Mucosa of gallbladder (tissue), 1 donor: Measurements from ENCODE around the gene HOXB3. TPM values are rescaled to one million over a fixed set of nuclear protein-coding genes. Genes with fewer than 3 reads are reported as not detected.

Experiments
- DNase-seq: peaks from one replicate; pipeline ENCODE4 v3.0.0-alpha.2; 2020; ENCODE audit warnings: low spot score
- total RNA-seq: library from RNA; stranded (reverse); gene quantifications from one replicate; pipeline ENCODE4 v1.2.1, GENCODE V29; 2021
- donor health status: DM: no; HTN: no; CAD: no.

Gene HOXB3
- total RNA-seq, 1 donor from 2014 or later = 17.2 TPM

- DNase-seq = no peak
Measured at GRCh38 chr17:48612456-48612853, 22.4 kb upstream of the HOXB3 start.

DNA sequence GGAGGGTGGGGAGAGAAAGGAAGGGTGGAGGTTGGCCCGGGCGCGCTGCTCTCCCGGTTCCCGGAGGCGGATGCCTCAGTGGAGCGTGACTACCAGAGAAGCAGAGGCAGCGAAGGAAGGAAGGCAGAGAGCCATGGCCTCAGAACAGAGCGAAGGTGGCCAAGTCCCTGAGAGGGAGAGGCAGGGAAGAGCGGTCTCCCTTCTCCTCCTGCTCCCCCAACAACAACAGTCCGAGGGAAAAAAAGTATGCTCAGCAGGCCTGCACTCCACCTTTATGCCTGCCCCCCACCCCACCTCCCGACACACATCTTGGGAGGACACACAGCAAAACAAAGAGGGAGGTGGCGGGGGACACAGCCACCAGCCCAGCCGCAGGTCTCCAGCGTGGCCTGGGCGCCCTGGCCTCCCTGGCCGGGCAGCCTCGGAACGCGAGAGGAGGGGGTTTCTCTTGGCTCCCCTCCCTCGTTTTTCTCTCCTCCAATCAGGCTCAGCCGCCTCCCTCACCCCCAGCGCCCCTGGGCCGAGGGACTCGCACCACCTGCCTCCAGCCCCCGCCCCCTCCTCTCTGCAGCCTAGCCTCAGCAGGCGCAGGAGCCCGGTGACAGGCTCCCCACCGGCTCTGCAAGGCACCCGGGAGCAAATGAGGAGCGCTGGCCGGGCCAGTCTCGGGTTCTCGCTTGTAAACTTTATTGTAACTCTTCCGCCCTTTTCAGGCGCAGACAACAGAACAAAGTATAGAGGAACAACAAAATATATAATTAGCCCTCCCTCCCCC lies 21.8 kb upstream of the HOXB3 start:
- no peak for DNase-seq

- DNase-seq = no peak
Measured at GRCh38 chr17:48611213-48611612, 21.2 kb upstream of the HOXB3 start.

DNA sequence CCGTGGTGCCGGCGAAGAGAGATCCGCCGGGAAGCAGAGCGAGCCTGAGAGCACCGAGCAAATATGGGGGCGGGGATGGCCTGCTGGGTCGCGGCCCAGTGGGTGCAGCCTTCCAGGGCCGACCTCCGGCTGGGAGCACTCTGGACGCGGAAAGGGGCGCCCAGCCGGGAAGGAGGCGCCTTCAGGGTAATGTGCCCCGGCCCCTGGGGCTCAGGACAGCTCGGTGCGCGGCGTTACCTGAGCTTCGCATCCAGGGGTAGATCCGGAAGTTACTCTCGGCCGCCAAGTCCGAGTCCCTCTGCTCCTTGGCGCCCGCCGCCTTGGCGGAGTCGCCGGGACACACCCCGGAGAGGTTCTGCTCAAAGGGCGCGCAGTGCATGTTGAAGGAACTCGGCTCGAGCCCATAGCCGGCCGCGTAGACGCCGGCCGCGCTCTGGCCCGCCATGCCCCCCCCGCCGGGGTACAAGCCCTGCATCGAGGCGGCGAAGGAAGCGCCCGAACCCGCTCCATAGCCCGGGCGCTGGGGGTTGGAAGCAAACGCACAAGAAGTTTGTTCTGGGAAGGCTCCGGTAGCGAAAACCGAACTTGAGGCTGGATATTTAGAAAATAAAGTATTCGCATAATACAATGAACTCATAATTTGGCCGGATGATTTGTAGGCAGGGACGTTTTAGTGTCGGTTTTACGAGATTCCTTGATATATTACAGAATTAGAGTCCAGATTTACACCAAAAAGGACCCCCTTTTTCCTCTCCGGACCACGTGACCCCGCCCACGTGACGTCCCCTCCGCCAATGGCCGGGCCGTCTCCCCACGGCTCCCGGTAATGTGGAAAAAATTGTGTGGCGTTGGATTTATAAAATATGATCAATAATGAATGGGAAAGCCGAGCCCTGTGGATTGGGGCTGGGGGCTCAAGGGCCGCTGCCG lies 20.5 kb upstream of the HOXB3 start, which contains the start of gene HOXB7:
Gene HOXB7, minus strand, starts transcription at position 736 of the 930 bp plus-strand sequence. Its CDS starts 99 bp downstream, at position 637.
- peak; percentile 37 for DNase-seq

DNA sequence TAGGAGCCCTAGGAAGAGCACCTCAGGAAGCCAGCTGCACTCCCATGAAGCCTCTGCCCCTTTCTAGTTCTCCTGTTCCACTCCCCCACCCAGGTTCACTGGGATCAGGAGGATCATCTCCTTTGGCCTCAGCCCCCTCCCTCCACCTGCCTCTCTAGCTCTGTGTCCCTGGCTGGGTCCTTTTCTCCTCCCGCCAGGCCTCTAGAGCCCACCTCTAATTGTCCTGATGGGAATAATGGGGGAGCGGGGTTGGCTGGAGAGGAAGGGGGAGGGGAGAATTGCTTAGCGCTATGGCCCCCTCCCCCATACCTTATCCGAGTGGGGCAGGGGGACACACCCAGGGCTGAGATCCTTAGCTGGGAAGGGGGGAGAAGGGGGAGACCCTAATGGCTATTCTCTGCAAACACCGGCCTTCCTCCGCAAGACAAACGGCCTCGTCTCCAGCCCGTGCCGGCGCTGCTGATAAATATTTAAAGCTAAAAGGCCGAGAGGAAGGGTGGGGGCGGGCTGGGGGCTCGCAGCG lies 19.8 kb upstream of the HOXB3 start:
- no peak for DNase-seq

- no peak for DNase-seq
Measured at GRCh38 chr17:48609033-48609432, 19.0 kb upstream of the HOXB3 start.

- no peak for DNase-seq
Measured at GRCh38 chr17:48608494-48608834, 18.4 kb upstream of the HOXB3 start.

GRCh38 chr17:48606892-48607614 lies 17.0 kb upstream of the HOXB3 start:
- DNase-seq = no peak

DNA sequence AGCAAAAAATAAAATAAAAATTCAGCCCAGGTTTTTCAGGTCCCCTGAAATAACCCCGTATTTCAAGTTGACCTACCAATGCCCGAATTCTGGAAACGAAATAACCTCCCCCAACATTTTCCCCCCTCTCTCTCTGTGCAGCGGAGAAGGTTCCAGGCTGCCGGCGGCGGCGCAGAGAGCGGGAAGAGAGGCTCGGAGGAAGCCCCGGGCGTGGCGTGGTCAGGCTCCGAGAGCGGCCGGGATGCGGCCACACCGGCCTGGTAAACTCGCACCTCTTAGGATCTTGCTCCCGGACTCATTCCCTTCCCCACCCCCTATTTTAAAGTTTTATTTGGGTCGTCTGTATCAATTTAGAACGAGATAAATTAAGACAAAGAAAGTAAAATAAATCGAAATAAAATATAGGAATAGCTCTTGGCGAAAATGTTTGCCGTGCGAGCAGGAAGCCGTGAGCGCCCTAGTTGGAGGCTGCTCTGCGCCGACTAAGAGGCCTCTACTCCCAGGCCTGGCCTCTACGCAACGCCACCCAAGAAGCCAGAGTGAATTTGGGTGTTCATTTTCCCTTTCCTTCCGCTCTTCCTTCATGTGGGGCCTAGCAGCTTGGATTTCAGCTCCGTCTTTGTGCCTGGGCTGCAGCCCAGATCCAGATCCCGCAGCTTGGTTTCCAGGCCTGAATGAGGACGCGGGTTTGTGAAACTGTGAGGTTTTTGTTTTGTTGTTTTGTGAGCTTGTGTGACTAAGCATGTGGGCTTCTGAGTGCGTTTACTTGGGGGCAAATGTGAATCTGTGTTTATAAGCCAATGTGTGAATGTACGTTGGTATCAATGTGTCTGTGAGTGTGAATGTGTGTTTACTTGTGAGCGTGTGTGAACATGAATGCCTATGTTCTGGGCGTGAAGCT lies 16.2 kb upstream of the HOXB3 start:
- no peak for DNase-seq

DNA sequence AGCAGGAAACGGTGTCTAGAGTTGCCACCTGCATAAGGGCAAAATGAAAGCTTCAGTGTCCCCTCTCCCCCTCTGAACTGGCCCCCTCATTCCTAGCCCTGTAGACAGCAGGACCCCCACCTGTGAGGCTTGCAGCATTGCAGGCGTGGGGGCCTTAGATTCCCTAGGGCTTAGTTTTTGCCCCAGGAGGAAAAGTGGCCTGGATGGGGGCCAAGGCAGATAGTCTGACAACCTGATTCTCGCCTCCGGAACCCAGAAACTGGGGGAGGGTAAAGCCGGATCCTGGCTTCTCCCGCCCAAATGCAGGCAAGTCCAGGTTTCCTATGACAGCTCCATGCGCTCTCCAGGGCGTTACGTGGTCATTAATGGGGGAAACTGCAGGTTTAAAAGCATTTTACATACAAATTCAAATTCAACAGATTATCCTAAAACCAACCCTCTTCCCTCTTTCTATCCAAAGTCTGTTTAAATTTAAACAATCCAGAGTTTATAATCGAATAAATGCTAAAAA lies 15.4 kb upstream of the HOXB3 start:
- no peak for DNase-seq

GRCh38 chr17:48604770-48605329 lies 14.8 kb upstream of the HOXB3 start, which contains the start of gene HOXB6:
HOXB6 (minus strand) TSS chr17:48604986; CDS start chr17:48598150, 6,836 bp downstream.
- DNase-seq = no peak

DNA sequence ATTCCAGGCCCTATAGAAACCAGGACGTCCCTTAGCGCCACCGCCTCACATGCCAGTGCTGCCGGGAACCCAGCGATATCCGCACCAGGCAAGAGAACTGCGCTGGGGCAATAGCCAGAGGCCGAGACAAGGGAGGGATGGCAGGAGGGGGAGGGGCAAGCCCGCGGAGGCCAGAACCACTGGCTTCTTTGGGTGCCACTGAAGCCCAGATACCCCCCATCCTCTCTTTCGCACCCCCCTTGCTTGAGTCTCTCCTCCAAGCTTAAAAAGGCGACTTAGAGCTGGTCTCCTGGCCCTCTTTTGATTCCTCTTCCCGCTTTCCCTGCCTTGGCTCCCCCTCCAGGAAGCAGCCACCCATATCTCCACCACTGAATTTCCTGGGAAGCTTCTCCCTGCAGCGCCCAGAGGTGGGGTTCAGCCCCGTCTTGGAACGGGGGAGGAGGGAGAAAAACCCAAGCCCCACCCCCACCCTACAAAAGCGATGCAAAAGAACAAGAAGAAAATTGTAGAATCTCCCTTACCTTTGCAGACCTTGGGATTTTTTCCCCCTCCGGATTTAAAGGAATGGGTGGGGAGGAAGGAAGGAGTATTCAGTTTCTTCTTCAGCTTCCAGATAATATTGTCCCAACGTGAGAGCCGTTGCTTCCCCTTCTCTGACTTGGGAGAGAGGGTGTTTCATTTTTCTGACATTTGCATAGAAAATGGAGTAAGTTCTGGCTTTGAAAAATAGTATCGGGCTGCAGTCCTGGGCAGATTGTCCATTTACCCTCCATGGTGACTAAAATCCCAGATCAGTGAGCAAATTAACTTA lies 14.1 kb upstream of the HOXB3 start:
- DNase-seq = no peak

DNA sequence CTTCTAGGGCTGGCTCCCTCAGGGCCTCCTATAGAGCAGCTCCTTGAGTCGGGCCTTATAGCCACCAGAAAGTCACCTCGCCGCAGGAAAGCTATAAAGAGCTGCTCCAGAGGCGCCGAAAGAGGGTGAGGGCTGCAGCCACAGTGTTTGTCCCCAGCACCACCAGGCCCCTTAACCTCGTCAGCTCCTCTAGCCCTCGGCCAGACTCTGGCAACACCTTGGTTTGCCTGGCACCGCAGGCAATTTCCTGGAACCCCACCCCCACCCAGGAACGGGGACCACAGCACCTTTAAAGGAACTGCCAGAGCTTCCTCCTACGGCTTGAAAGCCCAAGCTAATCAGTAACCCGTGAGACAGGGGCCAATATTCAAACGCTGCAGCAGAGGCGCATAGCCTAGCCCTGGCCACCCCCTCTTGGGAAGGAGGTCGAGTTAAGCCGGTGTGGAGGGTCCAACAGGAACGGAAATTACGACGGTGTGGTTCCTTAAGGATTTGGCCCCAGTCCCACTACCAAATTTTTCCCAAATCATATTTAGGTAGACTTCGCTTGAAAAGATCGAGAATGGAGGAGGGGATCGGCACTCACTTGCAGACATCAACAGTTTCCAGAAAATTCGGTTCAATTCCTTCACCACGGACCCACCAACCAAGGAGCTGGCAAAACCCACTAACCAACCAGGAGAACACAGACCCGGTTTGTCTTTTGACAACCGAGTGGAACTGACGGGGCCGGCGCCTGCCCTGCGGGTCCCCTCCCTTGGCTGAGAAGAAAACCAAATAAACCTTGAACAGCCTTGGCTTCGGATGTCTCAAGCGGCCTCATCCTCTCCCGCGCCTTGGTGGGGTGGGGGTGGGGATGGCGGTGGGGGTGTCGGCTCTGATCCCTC lies 11.7 kb upstream of the HOXB3 start:
- no peak for DNase-seq

DNA sequence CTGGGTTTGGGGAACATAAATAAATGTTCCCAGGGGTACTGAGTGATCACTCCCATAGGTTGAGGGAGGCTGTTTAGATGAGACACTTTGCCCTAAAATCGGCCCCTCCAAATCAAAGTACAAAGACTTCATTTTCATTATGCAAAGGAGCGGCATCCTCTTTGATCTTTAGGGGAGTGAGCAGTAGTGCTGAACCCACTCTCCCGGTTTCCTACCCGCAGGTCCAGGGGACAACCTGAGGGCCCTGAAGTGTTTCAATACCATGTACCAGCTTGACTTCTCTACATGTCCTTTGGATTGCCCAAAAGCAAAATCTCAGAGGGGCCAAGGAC lies 11.1 kb upstream of the HOXB3 start:
- DNase-seq = no peak

- DNase-seq = no peak
Measured at GRCh38 chr17:48600244-48601098, 10.4 kb upstream of the HOXB3 start.

- DNase-seq = no peak
Measured at GRCh38 chr17:48599354-48599753, 9.3 kb upstream of the HOXB3 start.

GRCh38 chr17:48598736-48599135 lies 8.7 kb upstream of the HOXB3 start:
- no peak for DNase-seq
